NCI-H187 (cell line): ENCODE results near the gene FBXW7.

Experiments
- DNase-seq, 2 experiments: peaks; one replicate each; lab custom pipeline; 2025; lab: John Stamatoyannopoulos, UW

FBXW7 gene

DNA sequence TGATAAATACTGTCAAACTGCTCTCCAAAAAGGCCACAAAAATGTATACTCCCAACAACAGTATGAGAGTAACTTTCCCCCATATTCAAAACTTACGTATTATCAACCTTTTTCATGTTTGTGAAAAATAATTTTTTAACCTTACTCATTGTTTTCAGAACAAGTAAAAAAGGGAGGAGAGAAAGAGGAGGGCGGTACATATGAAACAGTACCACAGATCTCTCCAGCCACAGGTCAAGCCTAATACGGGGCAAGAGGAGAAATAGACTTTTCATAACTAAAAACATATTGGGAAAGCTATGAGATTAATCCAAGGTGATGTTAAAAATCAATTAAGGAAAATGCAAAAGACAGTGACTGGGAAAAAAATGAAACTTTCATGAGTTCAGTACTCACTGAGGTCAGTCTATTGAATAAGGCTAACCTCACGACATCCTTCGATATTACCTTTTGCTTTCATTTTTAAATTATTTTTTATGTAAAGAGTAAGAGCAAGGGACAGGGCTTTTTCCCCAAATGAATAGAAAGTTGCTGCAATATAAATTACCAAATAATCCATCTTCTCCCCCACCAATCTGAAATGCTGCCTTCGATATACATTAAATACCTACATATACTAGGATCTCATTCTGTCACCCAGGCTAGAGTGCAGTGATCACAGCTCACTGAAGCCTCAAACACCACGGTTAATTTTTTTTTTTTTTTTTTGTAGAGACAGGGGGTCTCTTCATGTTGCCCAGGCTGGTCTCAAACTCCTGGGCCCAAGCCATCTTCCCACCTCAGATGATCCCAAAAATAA, 25.3 kb downstream of the FBXW7 start:
- no peak for DNase-seq

DNA sequence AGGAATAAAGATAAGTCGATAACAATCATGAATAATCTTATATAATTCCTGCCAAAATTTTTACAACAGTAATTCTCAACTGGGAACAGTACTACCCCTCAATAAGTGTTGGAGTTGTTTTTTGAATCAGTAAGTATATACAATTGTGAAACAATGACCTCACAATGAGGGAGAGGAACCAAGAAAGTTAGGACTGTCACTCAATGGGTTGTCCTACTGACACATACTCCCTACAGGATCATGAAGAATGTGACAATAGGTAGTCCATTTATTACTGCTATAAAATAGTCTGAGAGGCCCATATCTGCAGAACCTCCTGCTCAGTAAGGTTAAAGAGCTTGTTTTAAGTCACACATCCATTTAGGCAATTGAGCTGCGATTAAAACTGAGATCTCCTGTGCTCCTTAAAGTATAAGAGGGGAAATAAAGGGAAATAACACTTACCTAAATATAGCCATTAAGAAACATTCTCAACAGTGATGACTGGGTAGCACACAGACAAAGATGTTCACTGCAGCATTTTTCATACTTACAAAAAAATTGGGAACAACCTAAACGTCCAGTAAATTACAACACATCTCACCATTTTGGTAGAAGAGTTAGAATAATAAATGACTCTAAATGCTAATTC, 26.2 kb downstream of the FBXW7 start:
- DNase-seq: no peak

DNA sequence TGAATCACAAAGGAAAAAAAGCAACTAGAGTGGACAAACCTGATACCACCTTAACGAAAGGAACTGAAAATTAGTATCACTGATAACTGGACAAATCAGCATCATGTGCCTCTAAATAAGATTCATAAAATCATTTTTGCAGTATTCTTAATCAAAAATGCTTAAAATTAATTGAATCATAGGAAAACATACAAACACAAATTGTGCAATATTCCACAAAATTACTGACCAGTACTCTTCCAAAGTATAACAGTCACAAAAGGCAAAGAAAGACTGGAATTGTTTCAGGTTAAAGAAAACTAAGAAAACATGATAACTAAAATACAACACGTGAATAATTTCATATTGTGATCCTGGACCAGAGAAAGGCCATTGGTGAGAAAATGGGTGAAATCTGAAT, 27.1 kb downstream of the FBXW7 start:
- no peak for DNase-seq

DNA sequence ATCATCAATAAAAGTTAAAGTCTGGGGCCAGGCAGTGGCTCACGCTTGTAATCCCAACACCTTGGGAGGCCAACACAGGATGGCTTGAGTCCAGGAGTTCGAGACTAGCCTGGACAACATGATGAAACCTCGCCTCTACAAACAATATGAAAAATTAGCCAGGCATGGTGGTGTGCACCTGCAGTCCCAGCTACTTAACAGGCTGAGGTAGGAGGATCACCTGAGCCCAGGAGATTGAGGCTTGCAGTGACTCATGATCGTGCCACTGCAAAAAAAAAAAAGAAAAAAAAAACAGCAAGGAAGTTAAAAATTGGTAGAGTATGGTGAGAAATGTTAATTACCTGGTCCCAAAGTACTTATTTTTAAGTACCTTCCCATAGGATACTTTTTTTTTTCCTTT, 27.5 kb downstream of the FBXW7 start:
- DNase-seq: no peak

DNA sequence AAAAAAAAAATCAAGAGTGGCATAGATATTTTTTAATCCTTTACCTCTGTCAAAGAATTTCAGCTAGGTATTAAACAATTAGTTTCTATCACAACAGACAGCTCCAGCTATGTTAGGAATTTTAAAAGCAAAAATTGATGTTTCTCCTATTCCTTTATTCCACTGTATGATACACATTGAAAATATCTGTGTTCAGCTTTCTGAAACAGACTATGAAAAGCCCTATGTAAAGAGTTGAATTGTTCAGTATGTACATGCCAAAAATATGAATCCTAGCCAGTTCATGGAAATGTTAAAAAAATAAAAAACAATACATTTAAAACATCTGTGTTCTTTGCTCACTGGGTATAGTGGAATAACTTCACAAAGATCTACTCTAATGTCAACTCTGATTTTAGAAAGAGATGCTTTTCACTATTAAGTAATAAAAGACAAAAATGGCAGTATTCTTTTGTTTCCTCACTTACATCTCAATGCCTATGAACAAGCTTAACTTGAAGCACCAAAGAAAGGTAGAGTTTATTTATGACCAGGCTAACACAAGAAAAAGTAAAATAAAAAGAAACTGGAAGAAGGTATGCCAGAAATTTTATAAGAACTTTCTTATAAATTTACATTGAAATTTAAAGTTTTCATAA, 32.1 kb downstream of the FBXW7 start:
- DNase-seq: no peak

DNA sequence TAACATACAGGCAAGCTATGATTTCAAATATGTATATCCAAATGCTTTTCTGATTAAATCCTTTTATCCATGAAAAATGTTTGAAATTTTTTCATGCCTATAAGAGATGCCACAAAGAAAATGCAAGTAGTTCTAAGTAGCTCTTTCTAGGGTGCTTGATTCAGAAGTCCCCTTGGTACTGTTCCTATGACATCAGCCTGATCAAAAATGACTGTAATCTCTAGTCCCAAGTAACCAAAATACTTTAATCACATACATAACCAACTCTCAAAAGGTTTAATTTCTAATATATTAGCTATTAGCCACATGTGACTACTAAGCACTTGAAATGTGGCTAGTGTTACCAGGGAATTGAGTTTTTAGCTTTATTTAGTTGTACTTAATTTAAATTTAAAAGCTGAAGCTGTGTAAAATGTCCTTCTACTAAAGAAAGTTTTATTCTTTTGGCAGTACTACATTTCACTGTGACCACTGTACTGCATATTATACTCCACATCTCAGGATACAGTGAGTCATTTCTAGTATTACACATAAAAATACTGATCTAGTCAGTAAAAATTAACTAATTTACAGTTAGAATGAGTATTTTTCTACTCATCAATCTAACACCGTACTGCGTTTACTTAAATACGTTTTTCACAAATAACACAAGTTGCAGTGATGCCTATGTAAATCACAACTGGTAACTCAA, 33.9 kb downstream of the FBXW7 start:
- DNase-seq: no peak

DNA sequence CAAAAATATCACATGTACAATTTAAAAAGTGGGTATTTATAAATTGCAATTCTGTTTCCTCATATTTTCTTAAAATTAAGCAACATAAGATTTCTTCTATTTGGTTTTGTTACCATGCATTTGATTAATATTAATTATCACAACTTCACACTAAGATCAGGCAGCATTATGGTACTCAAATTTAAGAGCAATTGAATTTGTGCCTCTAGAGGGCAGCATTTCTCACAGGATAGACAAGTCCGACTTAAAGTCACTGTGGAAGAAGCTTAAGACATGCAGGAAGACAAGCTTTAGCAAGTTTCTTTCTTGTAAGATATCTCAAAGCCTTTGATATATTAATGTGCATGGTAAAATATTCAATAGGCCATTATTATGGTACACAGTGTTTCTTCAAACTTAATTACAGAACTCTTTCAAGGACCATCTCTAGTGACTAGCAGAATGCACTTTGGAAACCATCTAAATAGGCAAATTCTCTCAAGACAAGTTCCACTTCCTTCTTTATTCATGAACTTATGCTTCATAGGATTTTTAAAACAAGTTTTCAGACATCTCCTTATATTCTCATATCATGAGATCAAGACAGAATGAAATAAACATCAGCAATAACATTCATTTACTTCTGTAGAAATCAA, 35.0 kb downstream of the FBXW7 start:
- DNase-seq: peak in 1 of 2 experiments; percentile 54

DNA sequence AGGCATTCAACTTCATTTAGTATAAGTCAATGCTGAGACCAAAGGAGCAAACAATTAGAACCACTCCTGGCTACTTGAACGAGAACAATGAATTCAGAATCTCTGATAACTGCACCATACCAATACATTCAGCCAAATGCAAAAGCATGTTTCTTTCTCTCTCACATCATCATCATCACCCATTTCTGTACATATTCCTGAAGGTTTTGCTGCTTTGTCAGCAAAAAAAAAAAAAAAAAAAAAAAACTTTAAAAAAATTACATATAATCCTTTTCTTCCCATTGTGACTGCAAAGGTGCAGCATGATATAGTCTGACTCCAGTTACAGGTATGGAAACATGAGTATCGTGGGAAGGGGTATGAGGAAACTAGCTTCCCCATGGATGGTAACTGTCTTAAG, 35.6 kb downstream of the FBXW7 start:
- no peak for DNase-seq

DNA sequence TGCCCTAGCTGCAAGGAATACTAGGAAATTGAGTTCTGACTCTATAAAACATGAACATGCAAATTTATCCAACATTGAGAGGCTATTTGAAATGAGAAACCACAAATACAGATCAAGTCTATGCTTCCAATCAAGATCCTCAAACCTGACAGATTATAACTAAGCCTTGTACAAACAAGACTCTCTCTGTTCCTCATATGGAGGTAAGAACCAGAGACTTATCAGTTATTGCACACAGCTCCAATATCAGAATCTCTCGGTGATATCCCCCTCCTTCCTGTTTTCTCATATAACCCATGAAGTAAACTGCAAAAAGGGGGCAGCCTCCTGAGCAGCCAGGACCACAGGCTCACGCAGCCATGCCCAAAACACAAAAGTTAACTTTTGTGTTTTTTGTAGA, 36.5 kb downstream of the FBXW7 start:
- no peak for DNase-seq

DNA sequence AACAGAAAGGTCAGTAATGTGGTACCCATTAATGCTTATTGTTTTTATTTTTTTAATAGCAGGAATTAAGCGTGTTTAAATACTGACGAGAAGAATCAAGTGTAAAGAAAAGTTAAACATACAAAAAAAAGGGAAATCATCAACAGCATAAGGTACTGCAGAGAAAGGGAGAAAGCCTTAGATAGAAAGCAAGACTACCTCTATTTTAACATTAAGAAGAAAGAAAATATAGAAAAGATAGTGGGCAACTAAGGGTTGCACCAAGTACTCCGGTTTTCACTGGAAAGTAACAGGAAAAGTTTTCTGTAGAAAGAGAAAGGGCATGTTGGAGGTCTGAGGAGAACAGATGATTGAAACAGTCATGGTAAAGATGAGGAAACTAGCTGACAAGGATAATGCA, 41.9 kb downstream of the FBXW7 start:
- DNase-seq: no peak

DNA sequence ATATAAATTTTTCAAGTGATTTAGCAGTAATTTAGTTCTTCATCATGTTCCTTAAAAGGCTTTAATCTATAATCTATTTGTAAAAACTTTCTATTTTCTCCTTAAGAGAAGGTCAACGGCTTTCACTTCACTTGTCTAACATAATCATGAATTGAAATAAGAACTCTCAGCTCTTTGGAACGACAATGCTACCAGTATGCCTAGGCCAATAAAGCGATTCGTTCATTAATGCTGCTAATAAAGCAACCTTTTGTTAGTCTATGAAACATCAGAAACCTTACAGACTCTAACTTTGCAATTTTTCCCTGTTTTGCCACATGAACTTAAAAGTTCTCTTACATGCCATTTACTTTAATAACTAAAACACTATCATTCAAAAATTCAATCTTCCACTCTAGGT, 47.6 kb downstream of the FBXW7 start:
- no peak for DNase-seq

DNA sequence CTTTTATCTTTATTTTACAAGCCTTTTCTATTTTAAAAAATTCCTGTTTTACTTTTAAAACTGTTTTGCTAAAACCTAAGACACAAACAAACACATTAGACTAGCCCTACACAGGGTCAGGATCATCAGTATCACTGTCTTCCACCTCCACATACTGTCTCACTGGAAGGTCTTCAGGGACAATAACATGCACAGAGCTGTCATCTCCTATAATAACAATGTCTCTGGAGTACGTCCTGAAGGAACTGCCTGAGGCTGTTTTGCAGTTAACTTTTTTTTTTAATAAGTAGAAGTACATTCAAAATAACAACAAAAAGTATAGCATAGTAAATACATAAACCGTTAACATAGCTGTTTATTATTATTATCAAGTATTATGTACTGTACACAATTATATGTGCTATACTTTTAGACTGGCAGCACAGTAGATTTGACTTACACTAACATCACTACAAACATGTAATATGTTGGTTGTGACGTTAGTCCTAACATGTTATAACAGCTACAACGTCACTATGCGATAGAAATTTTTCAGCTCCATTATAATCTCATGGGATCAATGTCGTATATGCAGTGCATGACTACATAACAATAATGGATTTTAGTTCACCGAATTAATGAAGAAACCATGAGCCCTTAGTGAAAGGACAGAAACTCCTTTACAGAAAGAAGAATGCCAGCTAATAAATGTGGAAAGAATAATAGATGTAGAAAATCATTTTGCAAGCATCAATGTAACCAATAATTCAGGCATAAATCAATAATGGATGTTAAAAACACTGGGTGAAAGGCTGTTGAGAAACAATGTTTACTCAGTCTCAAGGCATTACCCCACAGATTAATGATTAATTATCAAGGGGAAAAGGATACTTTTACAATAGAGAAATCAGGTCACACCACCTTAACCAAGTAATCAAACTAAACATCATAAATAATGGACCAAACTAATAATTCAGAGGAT, 49.2 kb downstream of the FBXW7 start:
- DNase-seq: no peak

DNA sequence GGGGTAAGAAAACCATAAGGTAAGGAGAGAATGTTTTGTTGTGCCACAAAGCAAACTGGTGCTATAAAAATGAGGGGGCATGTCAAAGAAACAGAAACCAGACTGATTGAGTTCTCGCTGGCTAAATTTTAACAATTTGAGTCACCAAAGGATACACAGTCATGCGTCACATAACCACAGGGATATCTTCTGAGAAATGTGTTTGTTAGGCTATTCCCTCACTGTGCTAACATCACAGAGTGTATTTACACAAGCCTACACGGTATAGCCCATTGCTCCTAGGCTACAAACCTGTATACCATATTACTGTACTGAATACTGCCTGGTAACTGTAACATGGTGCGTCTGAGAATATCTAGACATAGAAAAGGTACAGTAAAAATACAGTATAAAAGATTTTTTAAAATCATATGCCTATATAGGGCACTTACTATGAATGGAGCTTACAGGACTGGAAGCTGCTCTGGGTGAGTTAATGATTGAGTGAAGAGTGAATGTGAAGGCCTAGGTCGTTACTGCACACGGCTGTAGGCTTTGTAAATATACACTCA, 50.1 kb downstream of the FBXW7 start:
- DNase-seq: no peak

DNA sequence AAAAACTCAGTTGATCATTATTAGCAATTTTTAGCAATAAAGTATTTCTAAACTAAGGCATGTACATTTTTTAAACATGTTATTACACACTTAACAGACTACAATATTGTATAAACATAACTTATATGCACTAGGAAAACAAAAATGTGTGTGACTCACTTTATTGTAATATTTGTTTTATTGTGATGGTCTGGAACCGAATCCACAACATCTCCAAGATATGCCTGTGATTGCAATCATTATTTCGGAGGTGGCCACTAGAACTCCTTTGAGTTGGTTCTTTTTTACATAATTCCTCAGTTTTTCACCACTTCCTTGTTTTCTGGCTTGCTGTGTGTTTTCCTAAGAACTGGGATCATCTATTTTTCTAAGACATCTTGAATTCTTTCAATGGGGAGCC, 53.7 kb downstream of the FBXW7 start:
- DNase-seq: no peak

DNA sequence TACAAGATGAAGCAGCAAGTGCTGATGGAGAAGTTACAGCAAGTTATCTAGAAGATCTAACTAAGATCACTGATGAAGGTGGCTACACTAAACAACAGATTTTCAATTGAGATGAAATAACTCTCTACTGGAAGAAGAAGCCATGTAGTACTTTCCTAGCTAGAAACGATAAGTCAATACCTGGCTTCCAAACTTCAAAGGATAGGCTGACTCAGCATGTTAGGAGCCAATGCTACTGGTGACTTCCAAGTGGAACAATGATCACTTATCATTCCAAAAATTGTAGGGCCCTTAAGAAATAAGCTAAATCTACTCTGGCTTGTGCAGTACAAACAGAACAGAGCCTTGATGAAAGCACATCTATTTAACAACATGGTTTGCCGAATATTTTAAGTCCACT, 55.0 kb downstream of the FBXW7 start:
- no peak for DNase-seq

DNA sequence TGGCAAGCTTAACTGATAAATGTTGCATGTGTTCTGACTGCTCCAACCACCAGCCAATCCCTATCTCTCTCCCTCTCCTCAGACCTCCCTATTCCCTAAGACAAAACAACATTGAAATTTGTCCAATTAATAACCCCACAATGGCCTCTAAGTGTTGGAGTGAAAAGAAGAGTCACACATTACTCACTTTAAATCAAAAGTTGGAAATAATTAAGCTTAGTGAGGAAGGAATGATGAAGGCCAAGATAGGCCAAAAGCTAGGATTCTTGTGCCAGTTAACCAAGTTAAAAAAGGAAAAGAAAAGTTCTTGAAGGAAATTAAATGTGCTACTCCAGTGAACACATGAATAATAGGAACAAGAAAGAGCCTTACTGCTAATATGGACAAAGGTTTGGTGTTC, 55.6 kb downstream of the FBXW7 start:
- DNase-seq: no peak

DNA sequence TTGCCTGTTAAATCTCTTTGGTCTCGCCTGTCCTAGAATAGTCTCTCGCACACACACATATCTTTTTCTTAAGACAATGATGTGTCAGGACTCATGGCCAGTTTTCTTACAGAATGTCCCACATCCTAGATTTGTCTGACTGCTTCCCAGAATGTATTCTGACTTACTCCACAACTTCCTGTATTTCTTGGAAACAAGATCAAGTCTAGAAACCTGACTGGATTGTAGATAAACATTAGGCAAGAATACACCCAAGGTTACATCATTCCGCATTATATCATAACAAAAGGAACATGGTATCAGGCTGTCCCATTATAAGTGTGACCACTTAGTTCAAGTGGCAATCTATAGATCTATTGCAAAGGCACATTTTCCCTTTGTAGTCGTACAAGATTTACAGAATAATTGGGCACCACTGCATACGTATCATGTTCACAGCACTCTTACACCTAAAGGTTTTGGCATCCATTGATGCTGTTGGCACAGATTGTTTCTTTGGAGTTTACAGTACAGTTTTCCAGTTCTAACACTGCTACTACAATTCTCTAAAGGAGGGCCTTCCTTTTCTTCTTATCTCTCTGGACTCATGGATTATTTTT, 56.4 kb downstream of the FBXW7 start:
- no peak for DNase-seq

DNA sequence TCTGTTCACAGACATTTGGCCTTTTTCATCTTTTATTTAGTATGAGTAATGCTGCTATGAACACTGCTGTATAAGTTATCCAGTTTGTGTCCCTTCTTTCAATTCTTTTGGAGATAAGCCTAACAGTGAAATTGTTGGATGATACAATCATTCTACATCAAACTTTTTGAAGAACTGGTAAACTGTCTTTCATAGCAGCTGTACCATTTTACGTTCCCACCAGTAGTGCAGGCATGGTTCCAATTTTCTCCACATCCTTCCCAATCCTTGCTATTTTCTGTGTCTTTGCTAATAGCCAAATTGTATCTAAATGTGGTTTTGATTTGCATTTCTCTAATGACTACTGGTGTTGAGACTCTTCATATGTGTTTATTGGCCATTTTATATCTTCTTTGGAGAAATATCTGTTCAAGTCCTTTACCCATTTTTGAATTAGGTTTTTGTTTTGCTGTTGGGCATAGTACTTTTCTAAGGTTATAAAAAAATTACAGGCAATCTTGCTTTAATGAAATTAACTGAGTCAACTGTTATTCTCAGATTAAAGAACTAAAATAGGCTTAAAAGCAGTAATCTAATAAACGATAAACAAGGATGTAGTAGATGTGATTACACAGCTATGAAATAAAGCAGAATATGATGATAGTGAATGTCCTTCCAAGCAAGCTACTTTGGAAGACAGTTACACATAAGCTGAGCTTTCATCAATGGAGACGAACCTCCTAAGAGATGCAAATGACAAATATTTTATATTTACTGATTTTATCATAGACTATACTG, 57.2 kb downstream of the FBXW7 start:
- no peak for DNase-seq

DNA sequence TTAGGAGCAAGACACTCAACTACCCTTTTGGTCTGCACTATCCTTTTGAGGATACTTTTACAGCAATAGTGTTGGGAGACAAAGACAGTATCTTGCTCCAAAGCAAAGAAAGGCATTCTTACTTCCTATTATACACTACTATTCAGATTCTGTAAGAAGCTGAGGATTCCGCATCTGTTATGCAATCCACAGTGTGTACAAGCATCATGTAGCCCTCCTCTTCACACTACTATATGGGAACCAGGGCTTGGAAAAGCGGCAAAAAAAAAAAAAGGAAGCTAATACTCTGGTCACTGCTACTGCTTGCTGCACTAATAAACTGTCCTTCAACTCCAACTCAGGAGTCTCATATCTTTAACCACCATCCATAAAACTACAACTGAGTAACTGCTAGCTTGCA, 59.1 kb downstream of the FBXW7 start:
- DNase-seq: no peak
